Osteocyte (in vitro differentiated cells): Measurements from ENCODE around the gene FMOD. TPM values are rescaled to one million over a fixed set of nuclear protein-coding genes. Genes with fewer than 3 reads are reported as not detected.

Experiments used
- DNase-seq: peaks from one replicate; pipeline ENCODE4 v3.0.0; 2021; ENCODE audit warnings: mixed read lengths; ENCODE audit not compliant: unreplicated experiment; ENCODE audit errors: extremely low spot score
- H3K27ac Mint-ChIP-seq: one replicate; pipeline ENCODE4 v1.8.0; 2021; ENCODE audit warnings: mild to moderate bottlenecking, mixed read lengths; ENCODE audit not compliant: unreplicated experiment
- H3K27me3 Mint-ChIP-seq: one replicate; pipeline ENCODE4 v1.8.0; 2021; ENCODE audit warnings: mixed read lengths; ENCODE audit not compliant: unreplicated experiment
- H3K36me3 Mint-ChIP-seq: one replicate; pipeline ENCODE4 v1.8.0; 2021; ENCODE audit warnings: mixed read lengths; ENCODE audit not compliant: unreplicated experiment
- H3K4me1 Mint-ChIP-seq: one replicate; pipeline ENCODE4 v1.8.0; 2021; ENCODE audit warnings: mixed read lengths; ENCODE audit not compliant: unreplicated experiment
- H3K4me3 Mint-ChIP-seq: one replicate; pipeline ENCODE4 v1.8.0; 2021; ENCODE audit warnings: mild to moderate bottlenecking, moderate library complexity, mixed read lengths; ENCODE audit not compliant: unreplicated experiment
- H3K9me3 Mint-ChIP-seq: one replicate; pipeline ENCODE4 v1.8.0; 2021; ENCODE audit warnings: mixed read lengths; ENCODE audit not compliant: unreplicated experiment
- CTCF ChIP-seq: fragments of 200-600 bp; sonication (generic); IDR thresholded peaks from 2 replicates; pipeline ENCODE4 v1.5.0; 2021; ENCODE audit warnings: antibody characterized with exemption, mild to moderate bottlenecking, moderate library complexity
- total RNA-seq: library from RNA; stranded (reverse); gene quantifications from 2 replicates; pipeline ENCODE4 v1.2.1, GENCODE V29; 2021

Gene FMOD
- total RNA-seq, 1 donor from 2014 or later: not detected

DNA sequence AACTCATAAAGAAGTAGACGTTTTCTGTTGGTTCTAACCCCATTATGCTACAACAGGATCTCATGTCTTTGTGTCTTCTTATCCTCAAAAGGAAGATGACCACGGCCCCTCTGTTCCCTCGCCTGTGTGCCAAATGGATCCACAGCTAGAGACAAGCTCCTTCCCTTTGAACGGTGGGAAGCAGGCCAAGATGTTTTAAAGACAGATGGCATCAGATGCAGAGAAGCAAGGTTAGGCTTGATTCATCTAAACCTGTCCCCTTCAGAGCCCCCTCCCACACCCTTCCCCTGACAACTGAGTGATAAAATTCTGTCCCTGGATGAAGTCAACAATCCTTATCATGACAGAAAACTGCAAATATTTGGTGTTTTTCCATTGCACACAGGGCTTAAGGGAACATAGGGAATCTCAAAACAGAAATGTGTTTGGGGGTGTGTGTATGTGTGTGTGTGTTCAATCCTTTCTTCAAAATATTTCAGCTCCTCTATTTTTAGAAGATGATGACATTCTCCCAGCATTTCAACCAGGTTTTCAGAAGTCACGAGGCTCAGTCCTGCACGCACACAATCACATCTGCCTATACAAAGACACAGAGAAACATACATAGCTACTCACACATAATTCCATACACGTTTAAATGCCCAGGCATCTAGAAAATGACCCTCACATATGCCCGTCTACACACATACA, 27.8 kb upstream of the FMOD start:
- H3K27me3 Mint-ChIP-seq: peaks cover 47% of the 10 kb centered on the region
- H3K4me3 Mint-ChIP-seq: no peak overlapping the region
- peaks cover 5% of the 10 kb centered on the region for H3K4me1 Mint-ChIP-seq
- DNase-seq: peak; percentile 36
- no peak overlapping the region for H3K27ac Mint-ChIP-seq
- no peaks in the 10 kb centered on the region for H3K36me3 Mint-ChIP-seq
- H3K9me3 Mint-ChIP-seq: no peaks in the 10 kb centered on the region
- TF ChIP-seq CTCF: no peak

GRCh38 chr1:203373991-203374390, 23.1 kb upstream of the FMOD start:
- no peaks in the 10 kb centered on the region for H3K36me3 Mint-ChIP-seq
- no peak for TF ChIP-seq CTCF
- H3K4me3 Mint-ChIP-seq: no peak overlapping the region

GRCh38 chr1:203373002-203373401, 22.1 kb upstream of the FMOD start:
- Mint-ChIP-seq H3K9me3 (no peaks in the 10 kb centered on the region), H3K27ac (no peak overlapping the region), H3K36me3 (no peaks in the 10 kb centered on the region), H3K27me3 (peaks cover 19% of the 10 kb centered on the region), H3K4me1 (peaks cover 5% of the 10 kb centered on the region), H3K4me3 (no peak overlapping the region)
- no peak for TF ChIP-seq CTCF
- DNase-seq: no peak

More at GRCh38 chr1:203373991-203374390, 23.1 kb upstream of the FMOD start:
- no peak overlapping the region for H3K27ac Mint-ChIP-seq
- peaks cover 5% of the 10 kb centered on the region for H3K4me1 Mint-ChIP-seq
- H3K27me3 Mint-ChIP-seq: peaks cover 22% of the 10 kb centered on the region
- DNase-seq: peak; percentile 8
- no peaks in the 10 kb centered on the region for H3K9me3 Mint-ChIP-seq

DNA sequence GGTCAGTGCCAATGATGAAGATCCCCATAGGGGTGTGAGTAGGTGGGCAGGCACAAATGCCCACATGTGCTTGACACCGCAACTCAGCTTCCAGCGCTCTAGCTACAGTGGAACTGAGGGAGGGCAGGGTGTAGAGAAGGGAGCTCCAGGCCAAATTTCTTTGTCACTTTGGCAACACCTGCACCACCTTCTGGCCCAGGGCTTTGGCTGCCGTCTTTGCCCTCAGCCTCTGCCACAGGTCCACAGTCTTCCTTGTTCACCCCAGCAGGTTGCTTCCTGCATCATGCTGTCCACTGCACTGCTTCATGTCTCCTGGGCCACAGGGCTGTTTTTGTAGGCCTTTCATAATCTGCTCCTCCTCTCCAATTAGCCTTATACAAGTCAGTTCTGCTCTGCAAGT, 20.4 kb upstream of the FMOD start:
- DNase-seq: peak; percentile 62
- H3K27ac Mint-ChIP-seq: no peak overlapping the region
- TF ChIP-seq CTCF: no peak
- peaks cover 20% of the 10 kb centered on the region for H3K27me3 Mint-ChIP-seq
- H3K4me3 Mint-ChIP-seq: no peak overlapping the region
- H3K9me3 Mint-ChIP-seq: no peaks in the 10 kb centered on the region
- H3K36me3 Mint-ChIP-seq: no peaks in the 10 kb centered on the region
- H3K4me1 Mint-ChIP-seq: peaks cover 5% of the 10 kb centered on the region

GRCh38 chr1:203369666-203370065, 18.7 kb upstream of the FMOD start:
- H3K36me3 Mint-ChIP-seq: no peaks in the 10 kb centered on the region
- no peak overlapping the region for H3K4me3 Mint-ChIP-seq
- H3K27me3 Mint-ChIP-seq: peaks cover 21% of the 10 kb centered on the region
- H3K9me3 Mint-ChIP-seq: no peaks in the 10 kb centered on the region
- H3K4me1 Mint-ChIP-seq: peaks cover 5% of the 10 kb centered on the region
- no peak for TF ChIP-seq CTCF
- DNase-seq: no peak
- H3K27ac Mint-ChIP-seq: no peak overlapping the region
